Kidney tubule cell (primary cell): ENCODE results near the gene USP11.
"Not testable (repeated sequence)": the region's sequence is repeated elsewhere in the genome, so short reads cannot be mapped to it uniquely, and the experiment has no call there.

Experiments
- DNase-seq: peaks from one replicate; pipeline ENCODE4 v3.0.0-alpha.2; 2018; ENCODE audit warnings: low spot score

USP11 gene

DNA sequence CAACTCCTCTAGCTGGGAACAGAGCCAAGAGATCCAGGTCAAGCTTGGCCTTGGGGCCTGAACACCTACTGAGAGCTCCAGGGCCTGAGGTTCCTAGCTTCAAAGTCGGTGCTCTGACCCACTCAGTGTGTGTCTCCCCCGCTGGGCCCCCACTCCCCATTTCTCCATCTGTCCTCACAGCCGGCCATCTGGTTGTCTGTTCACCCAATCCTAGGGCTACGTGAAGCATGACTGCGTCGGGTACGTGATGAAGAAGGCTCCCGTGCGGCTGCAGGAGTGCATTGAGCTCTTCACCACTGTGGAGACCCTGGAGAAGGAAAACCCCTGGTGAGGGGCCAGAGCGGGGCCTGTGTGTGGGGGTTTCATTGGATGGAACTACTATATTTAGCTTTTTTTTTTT is 12.3 kb downstream of the USP11 start:
- no peak for DNase-seq

DNA sequence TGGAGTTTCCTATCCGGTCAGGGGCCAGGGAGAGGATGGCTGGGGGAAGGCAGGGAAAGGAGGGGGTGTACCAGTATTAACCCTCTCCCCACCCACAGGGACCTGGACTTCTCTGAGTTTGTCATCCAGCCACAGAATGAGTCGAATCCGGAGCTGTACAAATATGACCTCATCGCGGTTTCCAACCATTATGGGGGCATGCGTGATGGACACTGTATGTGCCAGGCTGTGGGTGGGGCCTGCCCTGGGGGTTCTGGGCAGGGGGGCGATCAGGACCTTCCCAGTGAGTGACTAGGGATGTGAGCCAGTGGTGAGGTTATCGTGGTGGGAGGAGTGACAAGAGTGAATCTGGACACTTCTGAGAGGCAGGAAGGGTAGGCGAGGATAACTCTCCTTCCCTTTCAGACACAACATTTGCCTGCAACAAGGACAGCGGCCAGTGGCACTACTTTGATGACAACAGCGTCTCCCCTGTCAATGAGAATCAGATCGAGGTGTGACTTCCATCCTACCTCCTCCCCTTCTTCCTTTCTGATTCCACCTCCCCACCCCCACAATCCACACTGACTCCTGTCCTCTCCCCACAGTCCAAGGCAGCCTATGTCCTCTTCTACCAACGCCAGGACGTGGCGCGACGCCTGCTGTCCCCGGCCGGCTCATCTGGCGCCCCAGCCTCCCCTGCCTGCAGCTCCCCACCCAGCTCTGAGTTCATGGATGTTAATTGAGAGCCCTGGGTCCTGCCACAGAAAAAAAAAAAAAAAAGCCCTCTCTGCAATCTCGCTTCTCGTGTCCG is 14.6 kb downstream of the USP11 start:
- DNase-seq, result peak; percentile 39

DNA sequence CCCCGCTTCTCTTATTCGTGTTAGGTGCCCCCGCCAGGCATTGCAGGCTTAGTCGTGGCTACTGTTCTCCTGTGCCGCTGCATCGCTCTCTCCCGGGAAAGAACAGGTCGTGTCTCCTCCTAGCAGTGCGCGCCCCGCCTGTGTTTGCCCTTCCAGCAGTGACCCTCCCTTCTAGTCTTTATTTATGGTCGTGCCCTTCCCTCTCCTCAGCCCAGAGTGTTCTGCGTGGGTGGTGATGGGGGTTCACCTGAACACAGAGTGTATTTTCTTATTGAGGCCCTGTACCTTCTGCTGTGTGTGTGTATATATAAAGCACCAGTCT is 15.2 kb downstream of the USP11 start:
- no peak for DNase-seq

- no peak for DNase-seq
Measured at GRCh38 chrX:47248576-47248975, 15.8 kb downstream of the USP11 start.

GRCh38 chrX:47250017-47250347 is 17.2 kb downstream of the USP11 start:
- DNase-seq, result no peak

DNA sequence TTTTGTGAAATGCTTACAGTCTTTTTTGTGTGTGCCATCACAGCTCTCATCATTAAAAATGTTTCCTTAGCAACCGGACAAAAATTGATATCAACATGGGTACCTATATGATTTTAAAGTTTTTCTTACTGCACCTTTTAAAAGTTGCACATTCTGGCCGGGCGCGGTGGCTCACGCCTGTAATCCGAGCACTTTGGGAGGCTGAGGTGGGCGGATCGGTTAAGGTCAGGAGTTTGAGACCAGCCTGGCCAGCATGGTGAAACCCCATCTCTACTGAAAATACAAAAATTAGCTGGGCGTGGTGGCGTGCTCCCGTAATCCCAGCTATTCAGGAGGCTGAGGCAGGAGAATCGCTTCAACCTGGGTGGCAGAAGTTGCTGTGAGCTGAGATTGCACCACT is 24.8 kb downstream of the USP11 start:
- not testable (repeated sequence) for DNase-seq

DNA sequence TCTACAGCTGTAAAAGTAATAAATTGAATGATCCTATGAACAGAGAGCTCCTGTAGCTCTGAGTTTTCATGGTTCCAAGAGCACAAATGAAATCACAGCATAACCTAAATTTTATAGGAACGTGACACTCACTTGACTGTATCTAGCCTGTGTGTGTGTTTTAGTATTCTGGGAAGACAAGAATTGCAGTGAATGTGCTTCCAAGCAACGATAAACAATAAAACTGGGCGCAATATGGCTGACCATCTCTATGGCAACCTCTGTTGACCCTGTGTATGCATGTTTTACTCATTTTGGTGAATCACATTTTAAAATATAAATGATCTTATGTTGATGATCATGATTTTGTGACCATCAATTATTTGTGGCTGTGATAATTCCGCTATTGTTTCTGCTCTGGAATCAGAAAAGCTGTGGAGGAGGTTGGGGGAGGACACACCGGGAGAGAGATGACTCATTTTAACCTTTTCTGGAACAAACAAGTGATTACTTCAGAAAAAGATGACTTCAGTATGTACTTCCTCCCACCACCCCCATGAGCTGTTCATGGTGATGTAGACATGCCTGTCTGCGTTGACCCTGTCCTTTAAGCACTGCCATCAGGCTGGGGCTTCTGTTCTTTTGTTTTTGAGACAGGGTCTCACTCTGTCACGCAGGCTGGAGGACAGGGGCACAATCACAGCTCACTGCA is 31.8 kb downstream of the USP11 start:
- peak; percentile 62 for DNase-seq

DNA sequence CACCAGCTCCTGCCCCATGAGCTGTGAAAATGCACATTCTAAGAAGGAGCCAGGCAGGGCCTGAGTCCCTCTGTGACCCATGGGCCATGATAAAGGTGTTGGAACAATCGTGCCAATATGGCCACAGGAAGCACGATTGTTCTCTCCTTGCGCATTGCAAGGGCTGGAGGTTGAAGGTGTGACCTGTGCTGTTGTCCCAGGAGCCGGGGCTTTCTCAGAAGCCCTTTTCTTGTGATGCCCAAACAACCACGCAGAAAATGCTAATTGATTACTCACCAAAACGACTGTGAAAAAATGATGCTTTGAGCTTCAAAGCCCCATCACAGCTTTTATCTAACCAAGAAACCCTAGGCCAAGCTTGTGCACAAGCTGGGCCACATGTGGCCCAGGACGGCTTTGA is 33.8 kb downstream of the USP11 start:
- DNase-seq, result no peak

- no peak for DNase-seq
Measured at GRCh38 chrX:47272013-47272408, 39.2 kb downstream of the USP11 start.

DNA sequence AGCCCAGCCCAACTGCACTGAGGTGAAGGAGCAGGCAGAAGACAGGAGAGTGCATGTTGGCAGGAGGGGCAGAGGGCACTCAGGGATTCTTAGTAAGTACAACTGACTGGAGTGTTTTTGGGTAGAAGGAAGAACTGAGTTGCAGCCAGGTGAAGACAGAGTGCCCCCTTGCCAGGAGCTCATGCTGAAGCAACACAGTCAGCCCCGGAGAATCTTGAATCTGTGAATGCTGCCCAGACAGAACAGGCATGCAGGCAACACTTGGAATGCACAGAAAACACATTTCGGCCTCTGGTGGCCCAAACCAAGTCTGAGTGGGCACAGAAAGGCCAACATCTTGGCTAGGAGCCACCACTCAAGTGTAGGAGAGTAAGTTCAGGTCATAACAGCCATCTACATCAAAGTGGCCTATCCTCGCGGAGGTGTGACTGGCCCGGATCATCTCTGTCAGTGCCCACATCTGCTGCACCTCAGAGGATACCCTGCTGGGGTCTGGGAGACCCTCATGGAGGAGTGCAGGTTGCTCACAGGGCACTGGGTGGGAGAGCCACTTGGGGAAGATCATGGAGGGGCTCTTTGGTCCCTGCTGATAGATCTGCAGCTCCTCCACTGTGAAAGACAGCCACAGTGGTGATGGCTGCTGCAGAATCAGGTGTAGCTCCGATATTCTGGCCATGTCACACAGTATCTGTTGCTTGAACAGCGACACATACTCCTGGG is 40.4 kb downstream of the USP11 start:
- DNase-seq, result no peak

DNA sequence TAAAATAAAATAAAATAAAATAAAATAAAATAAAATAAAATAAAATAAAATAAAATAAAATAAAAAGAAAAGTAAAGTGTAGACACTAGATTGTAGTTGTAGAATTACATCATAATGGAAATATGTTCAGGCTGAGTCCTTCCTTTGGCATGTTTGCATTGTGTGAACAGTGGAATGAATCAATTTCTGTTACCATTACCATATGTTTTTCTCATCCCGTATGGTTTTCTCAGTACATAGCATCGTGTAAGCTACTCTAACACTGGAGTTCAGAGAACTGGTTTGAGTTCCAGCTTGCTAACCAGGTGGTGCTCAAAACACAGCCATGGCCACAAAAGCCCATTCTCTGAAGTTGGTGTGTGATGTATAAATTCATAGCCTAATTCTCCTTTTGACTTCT is 45.9 kb downstream of the USP11 start:
- DNase-seq, result peak; percentile 30

- peak; percentile 63 for DNase-seq
Measured at GRCh38 chrX:47283015-47283771, 50.4 kb downstream of the USP11 start.

- not testable (repeated sequence) for DNase-seq
Measured at GRCh38 chrX:47284616-47285015, 51.8 kb downstream of the USP11 start.

- no peak for DNase-seq
Measured at GRCh38 chrX:47285836-47286320, 53.1 kb downstream of the USP11 start.

GRCh38 chrX:47293106-47293505 is 60.3 kb downstream of the USP11 start:
- DNase-seq, result peak; percentile 69

DNA sequence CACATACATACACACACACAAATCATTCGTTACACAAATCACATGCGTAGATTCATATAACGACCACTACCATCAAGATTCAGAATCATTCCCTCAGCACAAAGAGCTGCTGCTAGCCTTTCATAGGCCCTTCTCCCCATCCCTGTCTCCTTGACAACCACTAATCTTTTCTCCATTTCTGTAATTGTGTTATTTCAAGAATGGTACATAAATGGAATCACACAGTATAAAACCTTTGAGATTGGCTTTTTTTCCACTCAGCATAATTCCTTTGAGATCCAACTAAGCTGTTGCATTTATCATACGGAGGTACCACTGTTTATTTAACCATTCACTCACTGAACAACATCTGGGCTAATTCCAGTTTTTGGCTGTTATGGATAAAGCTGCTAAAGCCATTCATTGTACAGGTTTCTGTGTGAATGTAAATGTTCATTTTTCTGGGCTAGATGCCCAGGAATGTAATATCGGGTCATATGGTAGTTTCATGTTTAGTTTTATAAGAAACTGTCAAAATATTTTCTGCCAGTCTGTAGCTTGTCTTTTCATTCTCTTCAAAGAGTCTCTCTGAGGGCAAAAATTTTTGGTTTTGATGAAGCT is 64.1 kb downstream of the USP11 start:
- no peak for DNase-seq

- DNase-seq, result peak; percentile 82
Measured at GRCh38 chrX:47297874-47298273, 65.1 kb downstream of the USP11 start.
